HG02610 (cell line): ENCODE results near the gene KIAA2012.

Experiments
- ATAC-seq: cut with Tn5 transposase; IDR thresholded peaks from one replicate; pipeline ENCODE4 v1.9.1; 2021; ENCODE audit warnings: mild to moderate bottlenecking, moderate library complexity; ENCODE audit not compliant: unreplicated experiment

Gene KIAA2012

GRCh38 chr2:202042444-202042843 lies 30.6 kb upstream of the KIAA2012 start:
- no peak for ATAC-seq

GRCh38 chr2:202043475-202043874 lies 29.6 kb upstream of the KIAA2012 start:
- ATAC-seq, result no peak

DNA sequence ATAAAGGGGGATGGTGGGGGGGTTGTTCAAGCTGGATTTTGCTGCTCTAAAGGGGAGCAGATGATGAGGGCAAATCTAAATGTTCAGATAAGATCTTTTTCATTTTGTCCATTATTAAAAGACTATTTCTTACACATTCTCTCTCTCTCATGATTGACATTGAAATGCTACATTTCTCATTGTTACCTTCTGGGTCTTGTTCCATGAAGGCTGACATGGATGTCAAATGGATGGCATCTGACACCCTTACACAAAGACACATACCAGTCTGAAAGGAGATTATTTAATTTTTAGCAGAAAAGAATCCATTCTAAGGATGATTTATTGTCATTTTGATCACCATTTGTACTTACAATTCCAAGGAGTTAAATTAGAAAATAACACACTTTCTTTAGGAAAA lies 28.3 kb upstream of the KIAA2012 start:
- ATAC-seq, result no peak

DNA sequence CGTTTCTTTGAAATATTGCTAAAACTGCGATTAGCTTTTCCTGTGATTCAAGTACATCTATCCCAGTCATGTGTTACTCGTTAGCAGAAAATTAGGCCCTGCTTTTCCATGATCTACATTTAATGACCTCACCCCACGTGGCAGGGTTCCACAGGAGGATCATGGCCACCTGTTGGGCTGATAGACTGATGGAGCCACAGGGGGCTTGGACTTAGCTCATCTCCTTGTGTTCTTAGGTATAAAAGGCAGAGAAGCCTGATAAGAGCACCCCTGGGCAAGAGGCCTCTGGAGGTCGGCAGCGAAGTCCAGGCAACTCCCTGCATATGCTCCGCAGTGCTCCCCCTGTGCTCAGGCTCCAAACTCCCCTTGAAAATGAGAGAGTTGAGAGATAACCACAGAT lies 26.5 kb upstream of the KIAA2012 start:
- no peak for ATAC-seq

- no peak for ATAC-seq
These were observed 23.8 kb upstream of the KIAA2012 start for GRCh38 chr2:202049092-202049728.

DNA sequence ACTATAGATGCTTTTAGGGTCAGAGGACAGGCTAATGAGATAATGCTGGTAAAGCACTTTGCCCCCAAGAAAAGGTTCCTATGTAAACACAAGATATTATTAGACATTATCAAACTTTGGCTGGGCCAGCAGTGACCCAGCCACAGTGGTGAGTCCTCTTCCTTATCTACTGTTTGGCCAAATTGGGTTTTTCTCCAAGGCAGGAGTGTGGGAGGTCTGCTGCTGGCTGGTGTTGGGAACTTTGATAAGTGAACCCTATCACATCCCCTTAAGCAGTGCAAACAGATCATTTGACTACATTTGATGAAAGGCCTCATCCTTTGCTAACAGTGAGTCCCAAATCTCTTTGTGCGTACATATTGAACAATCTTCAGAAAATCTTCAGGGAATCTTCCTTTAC lies 23.2 kb upstream of the KIAA2012 start:
- ATAC-seq, result no peak

GRCh38 chr2:202050652-202051051 lies 22.4 kb upstream of the KIAA2012 start:
- ATAC-seq, result no peak

DNA sequence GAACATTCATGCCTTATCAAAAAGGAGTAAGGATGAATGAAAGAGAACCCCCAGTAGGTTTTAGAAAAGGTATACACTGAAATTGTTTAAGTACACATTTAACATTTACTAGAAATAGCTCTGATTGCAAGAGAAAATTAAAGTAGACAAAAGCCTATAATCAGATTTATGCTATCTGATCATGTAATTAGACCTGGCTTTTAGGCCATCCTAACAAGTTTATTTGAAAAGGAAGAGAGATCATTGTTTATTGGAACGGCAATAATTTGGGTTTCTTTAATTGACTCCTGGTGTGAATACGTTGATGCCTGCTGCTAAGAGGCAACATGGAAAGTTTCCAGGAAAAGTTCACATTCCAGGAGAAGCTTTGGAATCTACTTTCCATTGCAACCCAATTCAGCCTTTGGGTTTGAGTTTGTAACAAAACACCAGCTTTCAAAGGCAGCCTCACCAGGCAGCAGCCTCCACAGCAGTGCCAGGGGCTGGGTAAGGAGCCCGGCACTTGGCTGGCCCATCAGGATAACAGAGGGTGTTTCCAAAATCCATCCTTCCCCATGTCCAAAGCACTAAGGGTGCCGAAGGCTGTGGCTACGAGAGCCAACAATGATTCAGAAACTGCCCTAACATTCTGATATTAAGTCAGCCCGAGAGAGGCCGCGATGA lies 21.4 kb upstream of the KIAA2012 start:
- no peak for ATAC-seq

DNA sequence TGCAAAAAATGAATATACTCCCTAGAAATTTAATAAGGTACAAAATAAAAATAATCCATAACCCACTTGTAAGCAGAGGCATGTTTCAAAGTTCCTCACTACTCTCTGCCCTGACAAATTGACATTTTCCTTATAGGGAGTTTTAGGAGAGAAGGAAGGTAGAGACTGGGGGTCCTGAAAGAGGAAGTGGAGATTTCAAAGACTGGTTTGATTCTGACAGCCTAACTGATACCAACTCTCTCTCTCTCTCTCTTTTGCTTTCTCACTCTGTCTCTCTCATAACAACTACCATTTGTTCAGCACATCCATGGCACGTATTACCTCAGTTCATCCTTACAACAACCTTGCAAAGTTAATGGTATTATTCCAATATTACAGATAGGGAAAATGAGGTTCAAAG lies 20.8 kb upstream of the KIAA2012 start:
- no peak for ATAC-seq

- no peak for ATAC-seq
These were observed 18.4 kb upstream of the KIAA2012 start for GRCh38 chr2:202054679-202055078.

GRCh38 chr2:202056611-202057010 lies 16.4 kb upstream of the KIAA2012 start:
- ATAC-seq, result no peak

- ATAC-seq, result no peak
These were observed 12.8 kb upstream of the KIAA2012 start for GRCh38 chr2:202060218-202060617.

DNA sequence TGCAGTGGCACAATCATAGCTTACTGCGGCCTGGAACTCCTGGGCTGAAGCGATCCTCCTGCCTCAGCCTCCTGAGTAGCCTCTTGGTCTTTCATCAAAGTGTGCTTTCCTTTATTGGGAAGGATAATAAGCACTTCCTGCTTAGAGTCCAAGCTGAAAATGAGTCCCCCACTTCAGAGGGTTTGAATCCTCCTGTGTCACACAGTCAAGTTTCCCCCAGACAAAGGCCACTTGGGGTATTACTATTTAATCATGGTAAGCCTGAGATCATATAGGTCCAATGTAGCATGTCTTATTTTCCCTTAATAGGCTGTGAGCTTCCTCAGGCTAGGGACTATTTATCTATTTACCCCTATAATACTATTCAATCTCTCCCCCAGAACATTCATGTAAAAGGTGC lies 11.4 kb upstream of the KIAA2012 start:
- ATAC-seq, result no peak

- no peak for ATAC-seq
These were observed 8.7 kb upstream of the KIAA2012 start for GRCh38 chr2:202064171-202064880.

GRCh38 chr2:202064881-202065230 lies 8.2 kb upstream of the KIAA2012 start:
- no peak for ATAC-seq

- no peak for ATAC-seq
These were observed 7.2 kb upstream of the KIAA2012 start for GRCh38 chr2:202065876-202066275.

DNA sequence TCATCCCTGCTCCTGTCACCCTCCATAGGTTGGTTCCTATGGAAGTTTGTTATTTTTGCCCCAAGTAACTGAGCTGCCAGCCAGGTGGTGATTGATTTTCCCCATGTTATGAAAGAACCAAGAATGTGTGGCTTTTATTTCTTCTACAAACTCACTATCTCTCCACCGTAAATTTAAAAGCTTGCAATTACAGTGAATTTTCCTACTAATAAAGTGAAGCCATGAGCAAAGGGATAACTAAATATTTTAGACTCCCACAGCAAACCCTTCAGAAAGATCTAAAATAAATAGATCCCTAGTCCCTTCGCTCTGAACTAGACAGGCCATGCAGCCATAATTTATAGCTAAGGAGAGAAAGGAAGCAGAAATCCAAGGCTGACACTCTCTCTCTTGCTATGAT lies 6.2 kb upstream of the KIAA2012 start:
- no peak for ATAC-seq

GRCh38 chr2:202067589-202067988 lies 5.5 kb upstream of the KIAA2012 start:
- no peak for ATAC-seq

DNA sequence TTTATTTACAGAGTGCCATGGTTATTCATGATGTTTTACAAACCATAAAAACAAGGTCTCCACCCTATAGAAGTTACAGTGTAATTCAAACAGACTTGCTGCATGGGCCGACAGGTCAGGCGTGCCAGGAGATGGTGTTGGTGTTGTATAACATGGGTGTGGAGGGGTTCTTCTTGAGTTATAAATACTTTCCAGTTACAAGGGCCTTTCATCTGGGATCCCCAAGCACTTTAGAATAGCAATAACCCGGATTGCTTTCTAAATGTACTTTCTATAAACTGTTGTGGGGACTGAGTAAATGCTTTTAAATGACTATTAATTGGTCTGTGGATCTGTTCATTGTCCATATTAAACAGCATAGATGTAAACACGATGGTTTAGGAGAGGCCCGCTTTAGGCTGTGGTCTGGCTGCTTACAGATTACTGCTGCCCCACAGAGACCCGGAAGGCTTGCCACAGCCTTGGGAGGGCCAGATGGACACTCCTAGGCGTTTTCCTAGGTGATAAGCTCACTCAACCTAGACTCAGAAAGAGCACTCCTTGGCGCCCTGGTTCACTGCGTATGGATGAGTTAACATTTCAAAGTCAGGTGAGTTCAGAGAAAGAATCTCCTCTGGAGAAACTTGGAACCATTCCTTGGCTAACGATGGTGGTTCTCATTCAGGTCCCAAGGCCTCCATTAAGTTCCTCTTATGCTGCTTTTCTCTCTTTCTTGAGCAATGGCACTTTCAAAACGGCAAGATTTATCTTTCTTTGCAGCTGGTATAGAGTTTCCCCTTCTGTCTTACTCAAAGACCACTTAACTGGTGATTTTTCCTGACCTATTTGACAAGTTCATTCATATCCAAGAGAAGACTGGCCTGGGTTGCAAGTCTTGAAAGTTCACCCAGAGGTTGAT lies 3.6 kb upstream of the KIAA2012 start:
- no peak for ATAC-seq

- ATAC-seq, result no peak
These were observed 1.9 kb upstream of the KIAA2012 start for GRCh38 chr2:202071107-202071506.

DNA sequence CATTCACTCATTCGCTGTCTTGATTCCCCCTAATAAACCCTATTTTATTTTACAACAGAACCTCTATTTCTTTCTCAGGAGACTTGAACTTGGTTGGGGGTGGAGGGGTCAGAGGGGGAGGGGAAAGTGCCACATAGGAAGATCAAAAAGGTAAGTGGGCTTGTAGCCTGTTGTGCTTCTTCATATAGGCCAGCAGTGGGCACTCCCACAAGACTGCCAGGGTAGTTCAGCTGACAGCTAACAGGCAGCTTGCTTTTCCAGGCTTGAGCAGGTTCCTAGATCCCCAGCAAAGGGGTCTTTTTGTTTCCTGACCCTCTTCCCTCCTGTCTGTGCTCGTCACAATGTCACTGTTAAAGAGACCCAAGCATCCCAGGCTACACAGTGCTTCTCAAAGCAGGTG lies 829 bp upstream of the KIAA2012 start:
- ATAC-seq, result no peak
